HFFc6 (cell line): ENCODE data around the gene SETBP1. TPM values are rescaled to one million over a fixed set of nuclear protein-coding genes. Genes with fewer than 3 reads are reported as not detected.

Experiments used
- DNase-seq: peaks from one replicate; pipeline ENCODE4 v3.0.0-alpha.2; 2018
- H3K27ac Mint-ChIP-seq: 2 replicates; pipeline ENCODE4 v1.8.0; 2020; ENCODE audit warnings: mild to moderate bottlenecking, mixed read lengths
- H3K27me3 Mint-ChIP-seq: 2 replicates; pipeline ENCODE4 v1.8.0; 2021; ENCODE audit warnings: mild to moderate bottlenecking, moderate library complexity, mixed read lengths; ENCODE audit not compliant: insufficient read depth
- H3K36me3 Mint-ChIP-seq: 2 replicates; pipeline ENCODE4 v1.8.0; 2021; ENCODE audit warnings: low read depth, mixed read lengths
- H3K4me1 Mint-ChIP-seq: 2 replicates; pipeline ENCODE4 v1.8.0; 2020; ENCODE audit warnings: low read depth, mixed read lengths
- H3K4me3 Mint-ChIP-seq: 2 replicates; pipeline ENCODE4 v1.8.0; 2020; ENCODE audit warnings: mild to moderate bottlenecking, moderate library complexity, mixed read lengths
- H3K9me3 Mint-ChIP-seq: 2 replicates; pipeline ENCODE4 v1.8.0; 2020; ENCODE audit warnings: mild to moderate bottlenecking, mixed read lengths
- CTCF ChIP-seq: fragments of 200-600 bp; sonication (generic); IDR thresholded peaks from 2 replicates; pipeline ENCODE4 v1.5.0; 2021; ENCODE audit warnings: antibody characterized with exemption, mild to moderate bottlenecking
- total RNA-seq, 6 experiments: library from RNA; stranded (reverse); fragmentation: NEBNext Ultra II Directional; extraction: Animal tissue kit (Norgen Biotek cat#: 25700); gene quantifications; 2 replicates in 1 of 6; 3 replicates in 5 of 6; pipeline ENCODE4 v1.2.3, GENCODE V29; 2021

Gene SETBP1
- total RNA-seq, 6 experiments from 2014 or later, result 0.03 to 0.40 (median 0.09) TPM

- no peaks in the 10 kb centered on the region for H3K4me1 Mint-ChIP-seq
- TF ChIP-seq CTCF, result no peak
- H3K9me3 Mint-ChIP-seq, result peaks cover 15% of the 10 kb centered on the region
- DNase-seq, result no peak
- H3K27me3 Mint-ChIP-seq, result peaks cover 10% of the 10 kb centered on the region; the same call in 1 of the 2 replicates
- no peak overlapping the region for H3K4me3 Mint-ChIP-seq
- no peak overlapping the region for H3K27ac Mint-ChIP-seq
- H3K36me3 Mint-ChIP-seq, result no peaks in the 10 kb centered on the region
These were observed 255.8 kb downstream of the SETBP1 start for GRCh38 chr18:44936485-44936884.

- Mint-ChIP-seq H3K27ac (no peak overlapping the region), H3K4me3 (no peak overlapping the region), H3K27me3 (peaks cover 10% of the 10 kb centered on the region; the same call in 1 of the 2 replicates), H3K36me3 (no peaks in the 10 kb centered on the region), H3K9me3 (peaks cover 6% of the 10 kb centered on the region; the same call in 1 of the 2 replicates), H3K4me1 (no peaks in the 10 kb centered on the region)
- no peak for DNase-seq
- TF ChIP-seq CTCF, result no peak
These were observed 257.5 kb downstream of the SETBP1 start for GRCh38 chr18:44937960-44938719.

GRCh38 chr18:44938720-44939665 is 258.3 kb downstream of the SETBP1 start:
- Mint-ChIP-seq H3K27ac (no peak overlapping the region), H3K9me3 (peaks cover 6% of the 10 kb centered on the region; the same call in 1 of the 2 replicates), H3K4me3 (no peak overlapping the region), H3K27me3 (peaks cover 10% of the 10 kb centered on the region; the same call in 1 of the 2 replicates), H3K36me3 (no peaks in the 10 kb centered on the region), H3K4me1 (no peaks in the 10 kb centered on the region)
- DNase-seq, result no peak
- TF ChIP-seq CTCF, result no peak

GRCh38 chr18:44941516-44941915 is 260.8 kb downstream of the SETBP1 start:
- peaks cover 9% of the 10 kb centered on the region; the same call in 1 of the 2 replicates for H3K27me3 Mint-ChIP-seq
- no peaks in the 10 kb centered on the region for H3K4me1 Mint-ChIP-seq

More at GRCh38 chr18:44941516-44941915, 260.8 kb downstream of the SETBP1 start:
- TF ChIP-seq CTCF, result no peak
- Mint-ChIP-seq H3K27ac (no peak overlapping the region), H3K36me3 (no peaks in the 10 kb centered on the region), H3K9me3 (no peaks in the 10 kb centered on the region; the same call in 1 of the 2 replicates), H3K4me3 (no peak overlapping the region)
- DNase-seq, result no peak
